Measurements from ENCODE around the gene SIRT2.

DNA sequence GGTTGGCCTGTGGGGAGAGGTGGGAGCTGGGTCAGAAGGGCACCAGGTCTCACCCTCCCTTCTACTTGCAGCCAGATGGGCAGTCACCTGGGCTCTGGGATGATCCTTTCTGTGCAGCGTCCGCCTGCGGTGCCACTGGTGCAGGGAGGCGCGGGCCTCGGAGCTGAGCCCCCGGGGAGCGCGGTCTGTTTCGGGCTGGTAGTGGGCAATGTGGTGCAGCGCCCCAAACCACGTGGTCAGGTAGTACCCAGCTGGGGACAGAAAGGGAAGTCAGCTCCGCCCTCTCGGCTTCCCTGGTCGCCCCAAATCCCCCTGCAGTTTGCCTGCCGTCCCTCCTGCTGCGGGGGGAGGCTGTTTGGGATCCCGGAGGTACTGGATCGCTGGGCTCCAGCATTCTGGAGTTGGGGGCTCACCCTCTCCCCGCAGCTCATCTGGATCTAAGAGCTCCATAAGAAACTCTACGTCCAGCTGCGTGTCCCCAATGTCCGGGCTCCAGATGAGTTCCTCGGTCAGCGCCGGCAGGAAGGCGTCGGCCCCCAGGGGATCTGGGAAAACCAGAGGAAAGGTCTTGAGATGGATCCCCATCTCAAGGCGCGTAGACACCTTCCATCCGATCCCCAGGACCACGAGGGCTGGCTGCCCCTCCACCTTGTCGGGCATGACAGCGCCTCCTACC, 30.1 kb downstream of the SIRT2 start:
- TF ChIP-seq, protein P1, sequence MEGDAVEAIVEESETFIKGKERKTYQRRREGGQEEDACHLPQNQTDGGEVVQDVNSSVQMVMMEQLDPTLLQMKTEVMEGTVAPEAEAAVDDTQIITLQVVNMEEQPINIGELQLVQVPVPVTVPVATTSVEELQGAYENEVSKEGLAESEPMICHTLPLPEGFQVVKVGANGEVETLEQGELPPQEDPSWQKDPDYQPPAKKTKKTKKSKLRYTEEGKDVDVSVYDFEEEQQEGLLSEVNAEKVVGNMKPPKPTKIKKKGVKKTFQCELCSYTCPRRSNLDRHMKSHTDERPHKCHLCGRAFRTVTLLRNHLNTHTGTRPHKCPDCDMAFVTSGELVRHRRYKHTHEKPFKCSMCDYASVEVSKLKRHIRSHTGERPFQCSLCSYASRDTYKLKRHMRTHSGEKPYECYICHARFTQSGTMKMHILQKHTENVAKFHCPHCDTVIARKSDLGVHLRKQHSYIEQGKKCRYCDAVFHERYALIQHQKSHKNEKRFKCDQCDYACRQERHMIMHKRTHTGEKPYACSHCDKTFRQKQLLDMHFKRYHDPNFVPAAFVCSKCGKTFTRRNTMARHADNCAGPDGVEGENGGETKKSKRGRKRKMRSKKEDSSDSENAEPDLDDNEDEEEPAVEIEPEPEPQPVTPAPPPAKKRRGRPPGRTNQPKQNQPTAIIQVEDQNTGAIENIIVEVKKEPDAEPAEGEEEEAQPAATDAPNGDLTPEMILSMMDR (IDR thresholded peaks at IDR 0.05 in 4 of 5, conservative IDR thresholded peaks at IDR 0.05 in 1 of 5) = no peak
- no peak for TF ChIP-seq POLR2A (IDR thresholded peaks at IDR 0.05)
